ENCODE data around the gene ELFN2. TPM values are rescaled to one million over a fixed set of nuclear protein-coding genes. Genes with fewer than 3 reads are reported as not detected.

ELFN2 gene
- total RNA-seq = 21.9 TPM

DNA sequence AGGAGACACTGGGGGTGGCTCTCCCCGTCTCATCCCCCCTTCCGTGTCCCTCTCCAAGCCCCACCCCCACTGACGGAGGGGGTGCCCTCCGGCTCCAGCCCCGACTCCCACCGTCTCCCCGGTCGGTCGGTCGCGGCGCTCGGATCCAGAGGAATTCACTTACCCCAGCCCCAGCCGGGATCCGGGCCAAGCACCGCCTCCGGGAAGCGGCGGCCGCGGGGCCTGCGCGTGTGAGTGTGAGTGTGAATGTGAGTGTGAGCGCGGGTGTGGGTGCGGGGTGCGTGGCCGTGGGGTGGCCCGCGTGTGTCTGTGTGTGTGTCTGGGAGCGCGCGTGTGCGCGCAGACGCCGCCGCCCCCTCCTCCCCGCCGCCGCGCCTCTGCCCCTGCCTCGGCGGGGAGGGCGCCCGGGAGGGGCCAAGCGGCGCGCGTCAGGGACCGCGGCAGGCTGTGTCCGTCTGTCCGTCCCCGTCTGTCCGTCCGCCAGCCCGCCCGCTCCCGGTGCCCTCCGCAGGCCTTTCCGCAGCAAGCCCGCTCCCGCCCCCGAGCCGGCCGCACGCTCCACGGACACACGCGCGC is at the start of gene ELFN2:
Gene ELFN2, minus strand, starts transcription at position 345 of the 576 bp plus-strand sequence. CDS start 51,945 bp downstream, outside the sequence.

Other genes starting within 250 kb of the ELFN2 start
- gene C1QTNF6, start 239.2 kb downstream of the ELFN2 start, total RNA-seq = 8.8 TPM
- gene SSTR3, start 215.0 kb downstream of the ELFN2 start, total RNA-seq = 0.31 TPM
- not detected for gene RAC2, start 183.2 kb downstream of the ELFN2 start, total RNA-seq
- gene CYTH4, start 145.0 kb downstream of the ELFN2 start, total RNA-seq = 1.3 TPM
- gene MFNG, start 58.9 kb upstream of the ELFN2 start, total RNA-seq = 3.4 TPM
- gene CARD10, start 91.9 kb upstream of the ELFN2 start, total RNA-seq = 2.2 TPM
- gene CDC42EP1, start 133.0 kb upstream of the ELFN2 start, total RNA-seq = 2.5 TPM
- gene LGALS2, start 152.6 kb upstream of the ELFN2 start, total RNA-seq = not detected
- gene GGA1, start 181.4 kb upstream of the ELFN2 start, total RNA-seq = 70.4 TPM
- 0.94 TPM for gene SH3BP1, start 212.2 kb upstream of the ELFN2 start, total RNA-seq
- 42.6 TPM for gene PDXP, start 231.2 kb upstream of the ELFN2 start, total RNA-seq
- gene LGALS1, start 248.2 kb upstream of the ELFN2 start, total RNA-seq = 69.8 TPM

Measured in parietal lobe (tissue), 1 donor.